NCI-H2107 (cell line): ENCODE data around the gene TCERG1L.
"Not testable (repeated sequence)": the region's sequence is repeated elsewhere in the genome, so short reads cannot be mapped to it uniquely, and the experiment has no call there.

Source experiments
- DNase-seq: peaks from one replicate; lab custom pipeline; 2025; lab: John Stamatoyannopoulos, UW

The TCERG1L gene

GRCh38 chr10:131083915-131084790 lies 227.4 kb downstream of the TCERG1L start:
- DNase-seq, result no peak

GRCh38 chr10:131082991-131083481 lies 228.5 kb downstream of the TCERG1L start:
- no peak for DNase-seq

- DNase-seq, result no peak
Measured at GRCh38 chr10:131082201-131082850, 229.2 kb downstream of the TCERG1L start.

GRCh38 chr10:131081786-131082185 lies 229.7 kb downstream of the TCERG1L start:
- no peak for DNase-seq

GRCh38 chr10:131081376-131081775 lies 230.1 kb downstream of the TCERG1L start:
- DNase-seq, result no peak

- no peak for DNase-seq
Measured at GRCh38 chr10:131080571-131080970, 230.9 kb downstream of the TCERG1L start.

- DNase-seq, result no peak
Measured at GRCh38 chr10:131079314-131079713, 232.2 kb downstream of the TCERG1L start.

- DNase-seq, result not testable (repeated sequence)
Measured at GRCh38 chr10:131078882-131079280, 232.6 kb downstream of the TCERG1L start.

GRCh38 chr10:131078131-131078881 lies 233.2 kb downstream of the TCERG1L start:
- no peak for DNase-seq

- DNase-seq, result no peak
Measured at GRCh38 chr10:131077724-131078123, 233.8 kb downstream of the TCERG1L start.

- DNase-seq, result no peak
Measured at GRCh38 chr10:131077031-131077430, 234.5 kb downstream of the TCERG1L start.

GRCh38 chr10:131076356-131076755 lies 235.2 kb downstream of the TCERG1L start:
- no peak for DNase-seq

GRCh38 chr10:131075218-131075770 lies 236.2 kb downstream of the TCERG1L start:
- no peak for DNase-seq

GRCh38 chr10:131074682-131075081 lies 236.8 kb downstream of the TCERG1L start:
- DNase-seq, result no peak

GRCh38 chr10:131073469-131074035 lies 238.0 kb downstream of the TCERG1L start:
- no peak for DNase-seq

- no peak for DNase-seq
Measured at GRCh38 chr10:131072651-131073468, 238.7 kb downstream of the TCERG1L start.

- no peak for DNase-seq
Measured at GRCh38 chr10:131071721-131072120, 239.8 kb downstream of the TCERG1L start.

GRCh38 chr10:131070856-131071255 lies 240.7 kb downstream of the TCERG1L start:
- no peak for DNase-seq

- DNase-seq, result no peak
Measured at GRCh38 chr10:131068760-131069159, 242.8 kb downstream of the TCERG1L start.

GRCh38 chr10:131068311-131068710 lies 243.2 kb downstream of the TCERG1L start:
- no peak for DNase-seq

GRCh38 chr10:131067690-131068089 lies 243.8 kb downstream of the TCERG1L start:
- no peak for DNase-seq
